GM18909 (cell line): ENCODE results near the gene RAB7A.

Source experiments
- ATAC-seq: cut with Tn5 transposase; IDR thresholded peaks from one replicate; pipeline ENCODE4 v1.9.1; 2021; ENCODE audit warnings: mild to moderate bottlenecking; ENCODE audit not compliant: unreplicated experiment, poor library complexity

Gene RAB7A

DNA sequence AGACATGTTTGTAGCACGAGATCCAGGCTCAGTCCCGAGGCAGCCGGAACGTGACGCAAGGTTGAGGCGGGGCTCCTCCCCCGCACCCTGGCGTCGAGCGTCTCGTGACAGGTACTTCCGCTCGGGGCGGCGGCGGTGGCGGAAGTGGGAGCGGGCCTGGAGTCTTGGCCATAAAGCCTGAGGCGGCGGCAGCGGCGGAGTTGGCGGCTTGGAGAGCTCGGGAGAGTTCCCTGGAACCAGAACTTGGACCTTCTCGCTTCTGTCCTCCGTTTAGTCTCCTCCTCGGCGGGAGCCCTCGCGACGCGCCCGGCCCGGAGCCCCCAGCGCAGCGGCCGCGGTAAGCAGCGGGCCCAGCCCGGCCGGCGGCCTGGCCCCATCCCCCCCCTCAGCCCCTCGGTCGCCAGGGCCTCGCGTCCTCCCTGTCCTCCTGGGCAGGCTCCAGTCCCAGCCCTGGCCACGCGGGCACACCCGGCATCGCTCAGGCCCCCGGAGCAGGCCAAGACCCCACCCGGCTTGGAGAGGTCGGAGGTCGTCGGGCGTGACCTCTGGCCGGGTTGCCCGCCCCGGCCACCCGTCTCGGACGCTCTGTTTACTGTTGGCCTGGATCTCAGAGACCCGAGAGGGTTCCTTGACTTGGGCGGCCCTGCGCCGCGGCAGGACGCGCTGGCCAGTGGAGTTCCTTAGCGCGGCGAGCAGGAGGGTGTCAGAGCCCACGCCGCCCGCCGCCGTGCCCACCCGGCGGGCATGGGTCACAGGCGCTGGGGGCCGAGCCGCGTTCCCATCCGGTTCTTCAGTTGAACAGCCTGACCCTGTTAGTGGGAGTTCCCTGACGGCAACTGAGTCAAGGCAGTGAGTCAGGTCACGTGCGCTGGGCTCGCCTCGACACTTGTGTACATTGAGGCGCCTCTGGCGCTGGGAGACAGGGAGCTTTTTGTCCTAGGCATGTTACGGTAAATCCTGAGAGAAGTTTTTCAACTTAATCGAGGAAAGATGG lies at the start of gene RAB7A:
Gene RAB7A, plus strand, starts transcription at position 161 of the 994 bp plus-strand sequence. CDS start 69,185 bp downstream, outside the sequence.
- ATAC-seq: peak; percentile 92

GRCh38 chr3:128679338-128679737 lies 46.6 kb upstream of the RAB7A start:
- no peak for ATAC-seq

DNA sequence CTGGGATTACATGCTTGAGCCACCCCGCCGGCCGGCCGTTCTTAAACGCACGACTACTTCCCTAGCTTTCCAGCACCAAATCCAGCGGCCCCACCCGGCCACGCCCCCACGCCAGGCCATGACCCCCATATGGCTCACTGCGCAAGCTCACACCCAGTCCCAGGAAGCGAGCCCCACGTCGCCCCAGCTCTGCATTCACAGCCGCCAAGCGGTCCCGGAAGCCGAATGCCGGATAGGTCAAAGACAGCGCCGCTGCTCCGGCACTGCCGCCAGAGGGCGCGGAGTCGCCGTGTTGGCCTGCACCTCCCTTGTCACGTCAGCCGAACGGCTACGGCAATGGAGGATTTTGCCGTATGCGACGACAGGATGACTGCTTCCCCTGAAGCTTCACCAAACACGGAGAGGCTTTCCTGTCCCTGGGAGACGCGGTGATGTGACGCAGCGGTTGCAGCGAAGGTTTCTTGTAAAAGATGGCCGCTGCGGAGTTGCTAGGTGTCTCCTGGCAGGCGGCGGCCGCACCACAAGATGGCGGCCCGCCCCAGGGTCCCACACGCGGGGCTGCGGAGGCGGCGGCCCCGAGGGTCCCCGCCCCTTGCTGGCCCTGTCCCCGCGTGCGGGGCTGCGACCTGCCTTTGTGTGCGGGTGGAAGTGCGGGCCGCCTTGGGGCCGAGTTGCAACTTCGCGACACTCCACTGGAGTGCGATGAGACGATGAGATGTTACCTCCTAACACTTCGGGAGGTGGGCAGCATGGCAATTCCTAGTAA lies 45.2 kb upstream of the RAB7A start:
- peak; percentile 96 for ATAC-seq

DNA sequence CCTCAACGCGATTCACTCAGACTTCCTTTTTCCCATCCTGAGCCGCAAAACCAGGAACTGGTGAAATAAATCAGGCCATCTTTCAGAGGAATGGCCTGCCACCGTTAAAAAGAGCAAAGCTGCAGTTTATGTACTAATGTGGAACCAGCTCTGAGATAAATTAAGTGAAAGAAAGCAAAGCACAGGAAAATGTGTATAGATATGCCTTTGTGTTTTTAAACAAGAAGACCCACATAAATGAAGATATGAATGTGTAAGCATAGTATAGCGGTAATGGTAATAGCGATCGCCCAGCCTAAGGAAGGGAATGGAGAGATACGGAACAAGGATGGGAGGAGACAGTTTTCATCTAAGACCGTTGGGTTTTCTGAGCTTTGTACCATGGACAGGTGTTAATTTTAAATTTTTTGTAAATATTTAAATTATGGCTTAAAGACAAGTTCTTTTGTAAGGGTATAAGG lies 44.6 kb upstream of the RAB7A start:
- no peak for ATAC-seq

DNA sequence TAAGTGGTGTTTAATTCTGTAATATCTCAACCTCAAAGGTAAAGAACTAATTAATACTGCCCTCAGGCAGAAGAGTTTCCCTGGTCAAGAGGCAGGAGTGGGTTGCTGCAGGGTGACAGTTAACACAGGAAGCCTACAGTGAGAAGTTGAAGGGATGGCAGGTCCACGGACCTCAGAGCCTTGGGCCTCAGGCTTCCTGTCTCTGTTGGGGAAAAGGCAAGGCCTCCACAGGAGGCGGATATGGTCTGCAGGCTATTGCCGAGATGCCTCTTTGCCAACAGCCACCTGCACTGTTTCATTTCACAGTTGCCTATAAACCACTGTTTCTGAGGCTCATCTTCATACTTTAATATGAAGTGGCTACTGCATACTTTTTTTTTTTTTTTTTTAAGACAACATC lies 42.0 kb upstream of the RAB7A start:
- no peak for ATAC-seq

DNA sequence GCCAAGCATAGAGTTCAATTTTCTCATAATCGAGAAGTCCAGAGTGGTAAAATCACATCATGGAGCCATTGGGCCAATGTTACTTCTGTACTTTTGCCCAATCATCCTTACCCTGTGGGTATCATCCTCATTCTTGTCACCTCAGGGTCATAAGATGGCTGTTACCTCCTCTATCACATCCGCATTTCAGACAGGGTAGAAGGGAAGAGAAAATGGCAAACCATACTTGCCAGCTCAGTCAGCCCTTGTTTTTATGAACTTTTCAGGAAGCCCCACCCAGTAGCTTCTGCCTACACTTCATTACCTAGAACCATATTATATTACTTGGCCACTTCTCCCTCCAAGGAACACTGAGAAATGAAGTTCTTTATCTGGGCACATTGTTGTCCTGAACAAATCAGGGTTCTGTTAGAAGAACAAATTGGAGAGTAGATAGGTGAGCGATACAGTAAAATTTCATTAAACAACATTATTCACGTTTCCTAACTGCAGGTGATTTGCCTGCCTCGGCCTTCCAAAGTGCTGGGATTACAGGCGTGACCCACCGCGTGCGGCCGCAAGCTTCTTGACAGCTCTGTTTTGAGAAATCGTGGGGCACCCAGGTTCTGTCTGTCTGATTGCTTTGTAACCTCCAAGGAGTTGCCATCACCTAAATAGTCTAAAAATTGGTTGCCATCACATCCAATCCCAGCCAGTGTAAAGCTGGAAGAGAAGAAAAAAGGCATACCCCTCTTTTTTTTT lies 40.8 kb upstream of the RAB7A start:
- ATAC-seq: no peak

DNA sequence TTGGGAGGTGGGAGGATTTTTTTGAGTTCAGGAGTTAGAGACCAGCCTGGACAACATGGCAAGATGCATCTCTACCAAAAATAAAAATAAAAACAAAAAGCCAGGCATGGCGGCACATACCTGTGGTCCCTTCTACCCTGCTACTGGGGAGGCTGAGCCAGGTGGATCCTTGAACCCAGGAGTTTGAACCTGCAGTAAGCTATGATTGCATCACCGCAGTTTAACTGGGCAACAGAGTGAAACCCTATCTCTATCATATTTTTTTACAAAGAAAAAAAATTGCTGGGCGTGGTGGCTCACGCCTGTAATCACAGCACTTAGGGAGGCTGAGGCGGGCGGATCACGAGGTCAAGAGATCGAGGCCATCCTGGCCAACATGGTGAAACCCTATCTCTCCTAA lies 39.5 kb upstream of the RAB7A start:
- ATAC-seq: no peak

- ATAC-seq: no peak
These were observed 36.9 kb upstream of the RAB7A start for GRCh38 chr3:128689060-128689459.

- ATAC-seq: no peak
These were observed 32.3 kb upstream of the RAB7A start for GRCh38 chr3:128693696-128694095.

GRCh38 chr3:128697341-128697740 lies 28.6 kb upstream of the RAB7A start:
- ATAC-seq: no peak

GRCh38 chr3:128698211-128699047 lies 27.6 kb upstream of the RAB7A start:
- ATAC-seq: no peak

- ATAC-seq: no peak
These were observed 24.4 kb upstream of the RAB7A start for GRCh38 chr3:128701342-128702212.

GRCh38 chr3:128702391-128702790 lies 23.6 kb upstream of the RAB7A start:
- ATAC-seq: no peak

- no peak for ATAC-seq
These were observed 22.4 kb upstream of the RAB7A start for GRCh38 chr3:128703561-128703960.

- ATAC-seq: no peak
These were observed 19.8 kb upstream of the RAB7A start for GRCh38 chr3:128706086-128706615.

DNA sequence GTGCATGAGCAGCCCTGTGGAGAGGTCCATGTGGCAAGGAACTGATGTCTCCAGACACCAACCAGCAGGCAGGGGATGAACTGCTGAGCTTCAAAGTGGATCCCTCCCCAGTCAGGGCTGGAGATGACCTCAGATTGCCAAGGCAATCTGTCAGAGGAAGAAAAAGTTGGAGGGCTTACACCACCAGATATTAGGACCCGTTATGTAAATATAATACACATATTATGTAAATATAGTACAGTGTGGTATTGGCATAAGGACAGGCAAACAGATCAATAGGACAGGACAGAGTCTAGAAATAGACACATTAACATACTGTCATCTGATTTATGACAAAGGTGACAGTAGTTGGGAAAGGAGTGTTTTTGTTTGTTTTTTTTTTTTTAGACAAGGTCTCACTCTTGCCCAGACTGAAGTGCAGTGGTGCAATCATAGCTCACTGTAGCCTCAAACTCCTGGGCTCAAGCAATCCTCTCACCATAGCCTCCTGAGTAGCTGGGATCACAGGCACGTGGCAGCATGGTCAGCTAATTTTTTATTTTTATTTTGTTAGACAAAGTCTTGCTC lies 18.0 kb upstream of the RAB7A start:
- ATAC-seq: no peak

DNA sequence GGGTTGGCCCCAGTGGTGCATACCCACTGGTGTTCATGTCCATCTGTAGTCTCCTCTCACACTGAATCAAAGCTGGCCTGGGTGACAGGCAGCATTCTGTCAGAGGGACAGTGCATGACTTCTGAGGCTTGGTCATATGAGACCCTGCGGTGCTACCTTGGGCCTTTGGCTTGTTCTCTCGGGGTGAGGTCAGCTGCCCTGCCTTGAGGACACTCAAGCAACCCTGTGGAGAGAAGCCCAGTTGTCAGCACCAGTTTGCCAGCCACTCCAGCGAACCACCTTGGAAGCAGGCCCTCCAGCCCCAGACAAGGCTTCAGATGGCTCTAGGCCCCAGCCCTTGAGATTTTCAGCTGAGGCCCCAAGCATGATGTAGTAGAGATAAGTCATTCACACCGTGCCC lies 16.9 kb upstream of the RAB7A start:
- no peak for ATAC-seq
